ENCODE data around the gene RENBP. TPM values are rescaled to one million over a fixed set of nuclear protein-coding genes. Genes with fewer than 3 reads are reported as not detected.
A peak's percentile ranks its signal among the peaks of the same experiment; 100 is the strongest.
"Not testable (repeated sequence)": the region's sequence is repeated elsewhere in the genome, so short reads cannot be mapped to it uniquely, and the experiment has no call there.

Gene RENBP
- polyA plus RNA-seq (ENCODE audit: insufficient read length) = 5.1 TPM

GRCh38 chrX:153944140-153944799 is at the start of gene RENBP:
TSS of gene RENBP (minus strand) at chrX:153944643. CDS start at chrX:153944610, 33 bp downstream.
- DNase-seq = no peak

DNA sequence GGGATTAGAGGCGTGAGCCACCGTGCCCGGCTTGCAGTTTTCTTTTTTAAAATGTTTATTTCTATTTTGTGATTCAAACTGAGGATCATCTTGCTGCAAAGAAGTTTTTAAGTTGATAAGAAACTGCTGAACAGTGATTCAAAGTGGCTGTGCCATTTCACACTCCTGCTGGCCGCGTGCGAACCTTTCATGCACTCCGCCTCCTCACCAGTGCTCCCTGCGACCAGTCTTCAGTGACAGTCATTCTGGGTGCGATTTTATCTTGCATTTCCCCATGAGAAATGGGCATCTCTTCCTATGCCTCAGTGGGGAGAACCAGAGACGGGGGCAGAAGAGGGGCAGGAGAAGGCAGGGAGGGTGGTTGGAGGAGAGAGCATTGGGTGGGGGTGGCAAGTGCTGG is 49.5 kb upstream of the RENBP start:
- no peak for DNase-seq

DNA sequence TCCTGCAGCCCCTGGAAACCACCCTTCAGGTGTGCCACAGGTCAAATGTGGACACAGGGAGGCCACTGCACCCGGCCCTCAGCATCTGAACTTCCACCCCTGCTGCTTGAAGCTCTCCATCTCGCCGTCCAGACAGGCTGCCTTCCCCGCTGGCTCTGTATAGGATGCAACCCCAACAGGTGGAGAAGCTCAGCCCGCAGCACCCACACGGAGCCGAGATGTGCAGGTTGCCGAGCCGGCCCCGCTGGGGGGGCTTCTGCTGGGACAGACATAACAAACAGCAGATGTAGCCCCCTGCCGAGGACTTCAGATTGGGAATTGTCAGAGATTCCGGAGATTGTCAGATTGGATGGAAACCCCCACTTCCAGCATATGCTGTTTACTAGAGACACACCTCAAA is 48.6 kb upstream of the RENBP start:
- no peak for DNase-seq

DNA sequence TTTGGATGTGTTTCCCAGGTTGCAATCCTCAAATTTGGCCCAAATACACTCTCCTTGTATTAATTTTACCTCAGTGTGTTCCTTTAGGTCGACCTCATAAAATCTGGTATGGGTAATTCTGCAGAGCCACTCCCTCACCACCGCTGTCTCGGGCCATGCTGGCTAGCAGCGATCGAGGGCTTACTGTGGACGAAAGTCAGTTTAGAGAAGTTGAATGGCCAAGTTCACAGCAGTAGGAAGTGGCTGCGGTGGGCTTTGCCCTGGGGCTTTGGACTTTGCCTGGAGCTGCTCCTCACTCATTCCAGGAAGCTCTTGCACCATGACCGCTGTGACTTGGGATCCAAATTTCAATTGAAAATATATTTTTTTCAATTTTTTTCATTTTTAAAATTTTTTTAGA is 47.7 kb upstream of the RENBP start:
- DNase-seq = no peak

- DNase-seq = no peak
These were observed 46.7 kb upstream of the RENBP start for GRCh38 chrX:153991013-153991580.

DNA sequence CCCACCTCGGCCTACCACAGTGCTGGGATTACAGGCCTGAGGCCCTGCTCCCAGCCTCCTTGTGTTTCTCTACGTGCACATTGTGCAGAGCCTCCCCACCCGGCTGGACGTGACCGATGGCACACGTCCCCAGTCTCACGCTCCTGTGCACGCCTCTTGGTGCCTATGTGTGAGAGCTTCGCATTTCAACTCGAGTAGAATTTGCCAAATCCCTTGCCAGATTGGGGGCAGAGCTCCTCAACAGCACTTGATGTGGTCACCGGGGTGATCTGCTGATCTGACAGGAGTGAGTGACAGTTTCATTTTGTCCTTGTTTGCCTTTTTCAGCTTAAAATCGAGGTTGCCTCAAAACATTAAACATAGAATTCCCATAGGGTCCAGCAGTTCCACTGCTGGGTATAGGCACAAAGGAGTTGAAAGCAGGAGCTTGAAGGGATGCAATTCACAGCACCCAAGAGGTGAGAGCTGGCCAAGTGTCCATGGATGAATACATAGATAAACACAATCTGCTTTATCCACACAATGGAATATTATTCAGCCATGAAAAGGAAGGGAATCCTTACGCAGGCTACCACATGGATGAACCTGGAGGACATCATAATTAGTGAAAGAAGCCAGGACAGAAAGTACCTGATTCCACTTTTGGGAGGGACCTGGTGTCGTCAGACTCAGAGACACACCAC is 45.7 kb upstream of the RENBP start:
- no peak for DNase-seq

DNA sequence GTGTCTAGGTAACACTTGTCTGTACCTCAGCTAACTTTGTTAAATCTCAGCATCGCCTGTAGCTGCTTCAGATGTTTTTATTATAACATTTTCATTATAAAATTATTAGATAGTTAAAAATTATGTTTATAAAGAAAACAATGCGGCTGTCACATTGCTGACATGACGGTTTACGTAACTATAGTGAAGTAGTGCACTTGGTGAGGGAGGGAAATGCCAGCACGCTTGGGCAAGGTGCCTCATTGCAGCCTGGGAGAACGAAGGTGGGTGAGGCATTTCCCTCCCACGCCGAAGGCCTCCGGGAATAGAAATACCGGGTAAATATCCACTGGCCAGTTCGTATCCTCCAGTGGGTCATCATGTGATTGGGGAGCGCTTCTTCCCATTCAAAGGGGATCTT is 44.0 kb upstream of the RENBP start:
- no peak for DNase-seq

DNA sequence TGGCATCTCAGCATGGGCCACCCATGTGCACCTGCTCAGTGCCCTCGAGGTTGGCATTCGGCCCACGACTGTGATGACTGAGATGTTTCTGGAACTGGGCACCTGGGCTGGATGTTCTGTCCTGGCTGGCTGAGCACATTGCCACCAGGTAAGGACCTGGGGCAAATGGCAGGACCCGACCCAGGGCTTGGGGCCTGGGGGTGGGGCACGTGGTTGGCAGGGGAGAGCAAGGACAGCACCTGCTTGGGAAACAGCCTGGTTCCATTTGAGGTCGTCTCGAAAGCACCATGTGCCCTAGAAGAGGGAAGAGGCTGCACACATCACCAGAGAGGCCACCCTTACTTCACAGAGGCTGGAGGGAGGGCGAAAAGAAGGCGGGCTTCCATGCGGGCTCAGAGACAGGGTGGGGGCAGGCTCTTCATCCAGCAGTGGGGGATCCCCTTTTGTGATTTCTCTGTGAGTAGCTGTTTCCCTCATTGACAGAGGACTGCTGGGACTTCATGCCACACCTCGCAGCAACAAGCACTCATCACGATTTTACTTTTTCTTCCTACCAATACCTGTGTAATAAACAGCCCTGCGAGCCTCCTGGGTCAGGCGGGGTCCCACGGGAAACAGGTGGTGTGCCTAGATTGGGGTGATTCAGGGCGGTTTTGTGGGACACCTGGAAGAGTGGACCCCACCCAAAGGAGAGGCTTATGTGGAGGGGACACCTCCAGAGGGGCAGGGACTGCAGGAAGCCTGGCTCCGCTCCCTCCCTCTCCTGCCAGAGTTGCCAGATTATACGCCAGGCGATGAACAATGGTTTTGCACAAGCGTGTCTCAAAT is 40.1 kb upstream of the RENBP start:
- DNase-seq = no peak

DNA sequence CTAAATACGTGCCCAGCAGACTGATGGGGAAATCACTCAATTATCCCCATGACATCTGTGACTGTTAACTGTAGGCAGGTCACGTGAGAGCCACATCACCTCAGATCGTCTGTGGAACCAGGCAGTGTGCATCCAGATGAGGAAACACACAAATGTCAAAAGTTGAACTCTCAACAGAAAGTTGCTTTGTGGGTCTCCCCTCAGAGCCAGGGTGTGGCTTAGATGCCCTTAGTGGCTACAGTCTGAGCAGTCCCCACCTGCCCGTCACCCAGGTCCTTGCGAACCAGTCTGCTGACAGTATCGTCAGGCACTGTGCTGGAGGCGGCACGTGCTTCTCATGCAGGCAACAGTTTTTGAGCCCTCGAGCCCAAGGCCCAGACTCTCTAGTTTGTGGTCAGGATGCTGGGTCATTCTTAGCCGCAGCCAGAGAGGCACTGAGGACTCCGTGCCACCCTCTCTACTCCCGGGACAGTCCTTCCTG is 38.9 kb upstream of the RENBP start:
- DNase-seq = no peak

DNA sequence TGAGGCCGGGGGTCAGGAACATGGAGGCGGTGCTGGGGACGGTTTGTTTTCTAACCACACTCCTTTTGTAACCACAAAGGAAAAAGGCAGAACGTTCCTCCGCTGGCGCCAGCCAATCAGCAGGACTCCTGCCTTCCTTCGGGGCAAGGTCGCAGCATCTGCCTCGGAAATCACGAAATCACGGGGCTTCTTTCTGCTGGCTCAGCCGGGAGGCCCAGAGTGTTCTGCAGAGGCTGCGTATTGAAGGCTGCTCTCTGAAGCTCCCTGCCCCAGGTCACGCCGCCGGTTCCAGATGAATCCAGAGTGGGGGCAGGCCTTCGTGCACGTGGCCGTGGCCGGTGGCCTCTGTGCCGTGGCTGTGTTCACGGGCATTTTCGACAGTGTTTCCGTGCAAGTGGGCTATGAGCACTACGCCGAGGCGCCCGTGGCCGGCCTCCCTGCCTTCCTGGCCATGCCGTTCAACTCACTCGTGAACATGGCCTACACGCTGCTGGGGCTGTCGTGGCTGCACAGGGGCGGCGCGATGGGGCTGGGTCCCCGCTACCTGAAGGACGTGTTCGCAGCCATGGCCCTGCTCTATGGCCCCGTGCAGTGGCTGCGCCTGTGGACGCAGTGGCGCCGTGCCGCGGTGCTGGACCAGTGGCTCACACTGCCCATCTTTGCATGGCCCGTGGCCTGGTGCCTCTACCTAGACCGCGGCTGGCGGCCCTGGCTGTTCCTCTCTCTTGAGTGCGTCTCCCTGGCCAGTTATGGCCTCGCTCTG is 37.5 kb upstream of the RENBP start:
- DNase-seq = no peak

GRCh38 chrX:153981231-153981630 is 36.8 kb upstream of the RENBP start:
- no peak for DNase-seq

GRCh38 chrX:153980394-153980793 is 36.0 kb upstream of the RENBP start:
- not testable (repeated sequence) for DNase-seq

- DNase-seq = no peak
These were observed 30.4 kb upstream of the RENBP start for GRCh38 chrX:153974726-153975286.

DNA sequence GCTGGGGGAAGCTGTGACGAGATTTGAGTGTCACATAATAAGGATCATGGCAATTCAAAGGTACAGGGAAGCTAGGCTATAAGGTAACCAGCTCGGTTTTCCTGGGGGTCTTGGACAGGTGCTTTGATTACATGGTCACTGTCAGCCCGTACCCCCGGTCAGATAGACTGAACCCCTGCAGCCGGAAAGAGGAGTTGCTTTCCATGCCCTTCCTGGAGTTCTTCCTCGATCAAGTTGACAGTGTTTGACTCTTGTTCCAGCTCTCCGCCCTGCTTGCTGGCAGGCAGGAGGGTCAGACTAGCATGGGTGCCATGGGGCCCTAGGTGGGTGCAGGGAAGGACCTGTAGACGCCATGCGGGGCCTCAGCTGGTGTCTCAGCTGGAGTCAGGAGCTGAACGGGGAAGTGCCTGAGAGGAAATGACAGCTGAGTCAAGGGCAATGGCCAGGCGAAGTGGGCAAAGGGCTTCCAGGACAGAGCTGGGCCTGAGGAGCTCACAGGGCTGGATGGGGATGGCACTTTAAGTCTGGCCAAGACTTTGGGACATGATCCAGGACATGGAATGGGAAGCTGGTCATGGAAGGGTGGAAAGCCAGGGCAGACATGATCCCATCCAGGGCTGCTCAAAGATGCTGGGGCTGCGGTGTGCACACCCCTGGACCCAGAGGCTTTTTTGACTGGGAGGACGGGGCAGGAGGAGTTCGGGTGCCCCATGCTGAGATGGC is 29.7 kb upstream of the RENBP start:
- DNase-seq = no peak

DNA sequence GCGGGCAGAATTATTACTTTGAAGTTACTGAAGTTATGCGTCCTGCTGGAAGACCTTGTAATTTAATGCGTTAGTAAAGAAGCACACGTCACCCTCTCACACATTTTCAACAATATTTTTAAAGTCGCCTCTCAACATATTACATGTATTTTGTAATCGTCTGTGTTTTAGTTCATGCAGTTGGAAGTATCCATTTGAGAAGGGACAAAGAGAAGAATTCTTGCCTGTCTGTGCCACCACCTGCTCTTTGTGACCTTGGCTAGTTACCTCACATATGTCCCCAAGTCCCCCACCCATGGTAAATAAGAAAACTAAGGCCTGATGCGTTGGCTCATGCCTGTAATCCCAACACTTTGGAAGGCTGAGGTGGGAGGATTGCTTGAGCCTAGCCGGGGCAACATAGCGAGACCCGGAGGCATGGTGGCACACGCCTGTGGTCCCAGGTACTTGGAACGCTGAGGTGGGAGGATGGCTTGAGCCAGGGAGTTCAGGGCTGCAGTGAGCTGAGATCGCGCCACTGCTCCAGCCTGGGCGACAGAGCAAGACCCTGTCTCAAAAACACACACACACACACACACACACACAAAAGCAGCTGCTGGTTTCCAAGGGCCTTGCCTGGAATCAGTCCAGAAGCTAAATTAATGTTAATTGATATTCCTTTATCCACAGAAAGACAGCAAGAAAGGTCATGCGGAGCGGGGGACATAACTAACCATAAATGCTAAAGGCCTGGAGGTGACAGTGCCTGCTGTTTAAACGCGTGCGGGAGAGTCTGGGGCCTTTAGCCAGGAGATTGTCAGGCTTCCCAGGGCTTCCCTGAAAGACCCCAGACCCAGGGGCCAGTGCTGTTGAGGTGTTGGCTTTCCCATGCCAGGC is 28.9 kb upstream of the RENBP start:
- no peak for DNase-seq

DNA sequence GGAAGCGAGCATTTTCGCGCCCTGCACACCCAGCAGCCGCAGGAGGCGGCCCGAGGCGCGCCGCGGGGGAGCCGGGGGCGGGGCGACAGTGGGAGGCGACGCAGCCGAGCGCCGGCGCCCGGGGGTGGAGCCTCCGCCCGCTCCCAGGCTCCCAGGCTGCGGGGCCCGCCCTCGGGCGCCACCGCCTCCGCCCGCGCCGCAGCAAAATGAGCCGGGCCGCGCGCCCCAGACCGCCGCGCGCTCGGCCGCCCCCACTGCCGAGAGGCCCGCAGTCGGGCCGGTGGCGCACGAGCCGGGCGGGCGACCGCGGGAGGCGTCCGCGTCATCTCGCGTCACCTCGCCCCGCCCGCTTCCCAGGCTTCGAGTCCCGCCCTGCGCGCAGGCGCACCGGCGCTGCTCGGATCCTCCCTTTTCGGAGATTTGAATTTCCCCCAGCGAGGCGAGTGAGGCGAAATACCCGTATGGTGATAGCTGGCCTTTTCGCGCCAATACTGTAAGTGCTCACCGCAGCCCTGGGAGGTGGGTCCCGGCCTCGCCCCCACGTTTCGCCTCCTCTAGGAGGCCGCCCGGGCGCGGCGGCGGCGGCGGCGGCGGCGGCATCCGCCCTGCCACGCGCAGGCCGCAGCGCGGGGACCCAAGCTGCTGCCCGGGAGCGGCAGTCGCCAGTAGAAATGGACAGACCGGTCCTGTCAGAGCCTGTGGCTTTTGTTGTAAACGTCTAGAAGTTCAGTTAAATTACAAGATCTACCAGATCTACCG is 28.1 kb upstream of the RENBP start, which contains the start of gene TMEM187:
TMEM187 (plus strand) TSS at position 387 of the 759 bp plus-strand sequence. CDS start 9,309 bp downstream, outside the sequence.
- DNase-seq = peak; percentile 89

DNA sequence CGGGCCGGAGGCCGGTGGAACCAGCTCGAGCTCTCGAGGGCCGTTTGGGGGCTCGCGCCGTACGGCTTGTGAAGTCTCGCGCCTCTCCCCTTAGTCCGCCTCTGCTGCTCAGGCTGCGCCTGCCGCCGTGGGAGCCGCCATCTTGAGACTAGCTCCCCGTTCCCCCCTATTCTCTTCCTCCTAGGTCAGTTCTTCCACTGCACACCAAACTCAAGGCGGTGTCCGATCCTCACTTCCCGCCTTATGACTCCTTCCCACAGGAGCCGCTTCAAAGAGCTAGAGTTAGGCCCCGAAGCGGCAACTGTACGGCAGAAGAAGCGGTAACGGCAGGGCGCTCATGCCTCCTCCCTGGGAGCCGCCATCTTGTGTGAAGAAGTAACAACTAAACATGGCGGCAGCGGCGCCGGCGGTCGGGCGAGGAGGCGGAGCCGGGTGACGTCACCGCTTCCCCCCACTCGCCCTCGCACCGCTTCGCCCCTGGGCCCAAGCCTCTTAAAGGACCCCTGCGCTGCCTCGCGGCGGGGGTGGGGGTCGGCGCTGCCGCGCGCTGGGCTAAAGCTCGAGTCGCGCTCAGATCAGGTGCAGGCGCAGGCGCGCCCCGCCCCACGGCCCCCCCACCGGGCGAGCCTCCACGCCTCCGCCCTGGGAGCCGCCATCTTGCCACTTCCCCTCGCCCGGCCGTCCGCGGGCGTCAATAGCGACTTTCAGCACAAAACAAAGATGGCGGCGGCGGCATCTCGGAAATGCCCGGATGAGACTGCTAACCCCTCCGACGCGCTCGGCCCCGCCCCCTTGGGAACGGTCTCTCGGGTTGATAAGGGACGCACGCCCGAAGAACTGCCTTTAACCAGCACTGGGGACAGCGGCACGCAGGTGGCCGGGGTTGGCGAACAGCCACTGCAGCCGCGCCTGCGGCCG is 27.3 kb upstream of the RENBP start, which contains the start of gene HCFC1:
HCFC1 (minus strand) TSS at position 369 of the 918 bp plus-strand sequence. CDS start 978 bp downstream, outside the sequence.
- peak; percentile 92 for DNase-seq

GRCh38 chrX:153971124-153971449 is 26.6 kb upstream of the RENBP start:
- peak; percentile 84 for DNase-seq

All from hindlimb muscle (tissue), 1 donor.